Stromal cell of bone marrow (primary cell): ENCODE results near the gene TCIRG1.
"Not testable (repeated sequence)": the region's sequence is repeated elsewhere in the genome, so short reads cannot be mapped to it uniquely, and the experiment has no call there.

Experiments
- DNase-seq: peaks from one replicate; pipeline ENCODE4 v3.0.0-alpha.2; 2012; ENCODE audit warnings: low read depth

TCIRG1 gene

DNA sequence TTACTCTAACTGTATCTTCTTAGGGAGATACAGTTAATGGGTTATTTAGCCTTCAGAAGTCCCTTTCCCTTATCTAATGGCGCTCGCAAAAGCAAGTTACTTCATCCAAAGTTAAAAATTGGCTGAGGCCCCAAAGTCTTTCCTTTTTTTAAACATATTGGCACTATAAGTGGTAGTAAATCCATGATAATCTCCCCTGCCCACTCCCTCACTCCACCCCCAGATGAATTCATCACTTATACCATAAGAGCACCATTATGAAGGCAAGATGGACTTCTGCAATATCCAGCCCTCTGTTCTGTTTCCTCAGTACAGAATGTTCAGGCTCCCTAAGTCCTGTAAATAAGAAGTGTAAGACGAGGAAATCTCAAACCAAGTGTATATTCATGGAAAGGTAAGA lies 44.7 kb downstream of the TCIRG1 start:
- no peak for DNase-seq

DNA sequence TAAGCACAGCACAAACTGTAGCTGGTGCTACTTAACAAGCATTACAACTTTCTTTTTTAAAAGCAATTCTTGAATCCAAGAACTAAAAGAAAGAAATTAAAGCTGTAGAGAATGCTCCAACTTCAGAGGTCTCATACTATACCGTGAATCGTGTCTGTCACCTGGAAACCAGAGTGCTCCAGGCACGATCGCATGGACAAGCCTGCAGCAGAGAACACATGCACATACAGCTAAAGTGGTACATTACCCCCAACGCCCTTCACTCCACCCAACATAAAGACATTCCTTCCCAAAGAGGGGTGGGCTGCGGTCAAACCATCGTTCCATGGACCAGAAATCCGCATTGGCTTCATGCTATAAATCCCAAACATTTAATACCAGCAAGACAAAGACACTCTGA lies 50.9 kb downstream of the TCIRG1 start:
- no peak for DNase-seq

DNA sequence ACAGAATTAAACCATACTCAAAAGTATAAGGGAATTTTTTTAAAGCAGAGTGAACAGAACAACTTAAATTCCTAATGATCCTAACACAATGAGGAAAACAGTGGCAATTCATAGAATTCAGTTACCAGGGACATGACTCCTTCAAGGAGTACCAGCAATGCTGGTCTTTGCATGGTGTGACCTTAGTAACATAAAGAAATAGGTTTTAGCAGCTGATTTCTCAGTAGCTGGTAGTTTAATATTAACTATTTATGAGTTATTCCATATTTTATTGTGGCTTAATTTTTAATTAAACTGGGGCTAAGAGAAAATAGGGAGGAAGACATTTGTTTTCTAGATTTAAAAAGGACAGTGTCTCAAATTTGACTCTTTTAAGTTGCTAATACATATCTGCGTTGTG lies 51.5 kb downstream of the TCIRG1 start:
- no peak for DNase-seq

DNA sequence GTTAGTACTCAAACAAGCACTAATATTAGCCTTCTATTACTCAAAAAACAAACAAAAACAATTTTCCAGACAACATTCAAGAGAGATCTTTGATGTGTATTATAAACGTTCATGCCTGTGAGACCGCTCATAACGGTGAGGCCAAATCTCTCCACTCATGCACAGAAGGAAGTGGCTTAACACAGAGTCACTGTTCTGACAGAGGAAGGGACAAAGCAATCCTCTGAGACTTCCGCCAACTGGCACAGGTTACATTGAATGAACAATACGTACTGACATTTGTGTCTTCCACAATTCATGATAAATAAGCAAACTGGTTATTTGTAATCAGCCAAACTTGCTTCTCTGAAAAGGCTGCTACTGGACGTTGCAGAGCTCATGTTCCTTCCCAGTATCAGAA lies 51.9 kb downstream of the TCIRG1 start:
- no peak for DNase-seq

DNA sequence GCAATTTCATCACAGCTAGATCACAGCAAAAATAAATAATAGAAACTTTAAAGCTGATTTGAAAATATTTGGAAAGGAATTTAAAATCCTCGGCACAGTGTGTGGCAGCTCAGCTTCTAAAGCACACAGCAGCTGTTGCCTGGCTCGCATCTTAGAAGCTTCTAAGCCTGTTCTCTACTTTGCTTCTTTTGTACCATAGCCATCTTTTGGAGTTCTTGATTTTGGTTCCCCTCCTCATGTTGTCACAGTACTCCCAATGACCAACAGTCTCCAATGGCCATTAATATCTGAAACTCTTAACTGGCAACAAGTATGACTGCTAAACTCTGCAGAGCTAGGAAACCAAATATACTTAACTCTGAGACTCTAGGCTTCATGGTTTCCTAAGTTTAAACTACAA lies 53.6 kb downstream of the TCIRG1 start:
- no peak for DNase-seq

DNA sequence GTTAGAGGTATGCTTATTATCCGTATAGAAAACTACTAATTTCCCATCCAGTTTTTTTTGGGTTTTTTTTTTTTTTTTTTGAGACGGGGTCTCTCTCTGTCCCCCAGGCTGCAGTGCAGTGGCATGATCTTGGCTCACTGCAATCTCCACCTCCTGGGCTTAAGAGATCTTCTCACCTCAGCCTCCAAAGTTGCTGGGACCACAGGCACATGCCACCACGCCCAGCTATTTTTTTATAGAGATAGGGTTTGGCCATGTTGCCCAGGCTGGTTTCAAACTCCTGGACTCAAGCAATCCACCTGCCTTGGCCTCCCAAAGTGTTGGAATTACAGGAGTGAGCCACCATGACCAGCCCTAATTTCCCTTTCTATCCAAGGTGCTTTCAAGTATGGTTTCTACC lies 54.1 kb downstream of the TCIRG1 start:
- DNase-seq, result not testable (repeated sequence)

DNA sequence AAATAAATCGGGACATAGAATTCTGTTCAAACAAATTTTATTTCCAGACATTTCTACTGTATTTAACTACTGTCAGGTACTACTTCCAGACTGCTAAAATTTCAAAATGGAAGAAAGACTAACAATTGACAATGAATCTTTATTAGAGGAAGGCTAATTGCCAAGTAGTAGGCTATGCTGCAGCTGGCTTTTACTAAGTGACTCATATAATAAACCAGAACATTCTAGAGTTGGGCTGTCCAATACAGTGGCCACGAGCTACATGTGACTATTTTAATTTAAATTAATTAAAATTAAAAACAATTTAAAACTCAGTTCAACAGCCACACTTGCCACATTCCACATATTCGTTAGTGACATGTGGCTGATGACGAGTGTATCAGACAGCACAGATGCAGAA lies 54.7 kb downstream of the TCIRG1 start:
- DNase-seq, result no peak

DNA sequence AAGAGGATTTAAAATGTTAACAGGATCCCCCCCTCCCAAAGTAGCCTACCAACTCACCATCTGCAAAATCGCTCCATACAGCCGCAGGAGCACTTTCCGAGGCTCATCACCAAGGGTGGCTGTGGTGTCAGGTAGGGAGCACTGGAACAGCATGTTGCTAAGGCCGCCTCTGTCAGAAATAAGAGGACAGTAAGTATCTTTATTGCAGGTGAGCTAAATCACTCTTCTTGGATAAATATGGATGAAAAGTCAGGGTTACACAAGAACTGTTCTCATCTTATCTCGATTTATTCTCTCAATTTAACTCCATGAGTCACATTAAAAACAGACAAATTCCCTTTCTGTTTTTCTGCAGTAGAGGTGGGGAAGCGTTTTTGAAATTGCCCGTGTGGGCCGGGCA lies 58.1 kb downstream of the TCIRG1 start:
- DNase-seq, result no peak

DNA sequence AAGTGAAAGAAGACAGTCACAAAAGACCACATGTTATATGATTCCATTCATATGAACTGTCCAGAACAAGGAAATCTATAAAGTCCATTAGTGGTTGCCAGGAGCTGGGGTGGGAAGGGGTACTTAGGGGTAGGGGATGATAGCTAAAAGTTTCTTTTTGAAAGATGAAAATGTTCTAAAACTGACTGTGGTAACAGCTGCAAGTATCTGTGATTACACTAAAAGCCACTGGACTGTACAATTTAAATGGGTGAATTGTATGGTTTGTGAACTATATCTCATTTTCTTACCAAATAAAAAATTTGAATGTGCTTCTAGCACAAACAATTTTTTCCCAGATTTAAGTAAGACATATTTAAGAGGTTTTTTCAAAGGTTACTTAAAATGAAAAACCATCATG lies 60.2 kb downstream of the TCIRG1 start:
- no peak for DNase-seq

DNA sequence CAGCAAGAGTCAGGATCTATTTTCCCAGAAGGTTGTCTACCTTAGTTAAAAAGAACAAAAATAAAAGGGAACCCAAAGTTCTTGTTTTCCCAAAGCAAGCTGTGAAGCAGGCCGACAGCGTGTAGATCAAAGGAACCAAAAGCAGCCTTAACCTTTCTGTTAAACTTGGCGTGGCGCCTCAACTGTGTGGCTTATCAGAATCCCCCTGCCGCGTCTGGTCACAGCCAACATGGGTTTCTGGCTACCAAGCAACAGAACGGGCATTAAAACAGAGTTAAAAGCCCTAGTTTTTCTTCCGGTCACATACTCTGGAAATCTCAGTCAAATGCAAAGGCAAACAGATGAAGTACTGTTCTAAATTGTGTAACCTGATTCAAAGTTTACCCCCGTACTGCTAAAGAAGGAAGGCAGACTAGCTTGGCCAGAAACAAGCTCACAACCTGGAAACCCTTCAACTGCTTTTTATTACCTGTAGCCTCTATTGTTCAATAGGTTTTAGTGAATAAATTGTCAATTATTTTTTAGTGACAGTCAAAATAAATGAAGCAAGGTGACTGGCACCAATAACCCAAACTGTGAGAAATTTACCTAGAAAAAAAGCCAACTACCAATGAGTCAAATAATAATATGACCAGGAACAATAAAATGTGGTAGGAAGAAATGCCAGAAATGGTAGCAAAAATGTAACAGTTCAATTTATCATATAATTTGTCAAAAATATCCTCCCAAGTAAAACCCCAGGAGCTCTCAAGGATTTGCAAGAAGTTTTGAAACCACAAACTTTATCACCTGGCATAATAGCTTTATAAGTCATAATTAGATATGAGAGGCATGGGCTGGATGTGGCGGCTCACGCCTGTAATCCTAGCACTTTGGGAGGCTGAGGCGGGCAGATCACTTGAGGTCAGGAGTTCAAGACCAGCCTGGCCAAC lies 60.9 kb downstream of the TCIRG1 start:
- no peak for DNase-seq
